GM12873 (cell line): Measurements from ENCODE around the gene ZFP90.
A peak's percentile ranks its signal among the peaks of the same experiment; 100 is the strongest.

Source experiments
- CTCF ChIP-seq: IDR thresholded peaks from 2 replicates; pipeline ENCODE4 v1.5.1; 2012; ENCODE audit warnings: low read depth, mild to moderate bottlenecking, moderate library complexity, low read length, control low read depth; ENCODE audit not compliant: insufficient read depth; ENCODE audit errors: missing control alignments

ZFP90 gene

GRCh38 chr16:68592466-68593337, 53.6 kb downstream of the ZFP90 start:
- peak; percentile 28 for TF ChIP-seq CTCF

DNA sequence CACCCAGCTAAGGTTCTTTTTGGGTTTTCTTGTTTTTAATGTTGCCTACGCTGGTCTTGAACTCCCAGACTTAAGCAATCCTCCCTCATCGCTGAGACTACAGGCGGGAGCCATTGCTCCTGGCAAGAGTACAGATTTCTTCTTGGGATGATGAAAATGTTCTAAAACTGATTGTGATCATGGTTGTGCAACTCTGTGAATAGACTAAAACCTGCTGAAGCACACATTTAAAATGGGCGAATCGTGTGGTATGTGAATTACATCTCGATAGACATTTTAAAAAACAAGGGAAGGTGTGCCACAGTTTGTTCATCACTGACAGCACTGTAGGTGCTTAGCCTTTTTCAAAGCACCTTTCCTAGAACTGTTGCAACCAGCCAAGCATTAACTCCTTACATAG, 57.2 kb downstream of the ZFP90 start:
- TF ChIP-seq CTCF, result no peak

- TF ChIP-seq CTCF, result no peak
Observed at GRCh38 chr16:68599586-68599985, 60.5 kb downstream of the ZFP90 start.

- no peak for TF ChIP-seq CTCF
Observed at GRCh38 chr16:68605746-68606145, 66.7 kb downstream of the ZFP90 start.

DNA sequence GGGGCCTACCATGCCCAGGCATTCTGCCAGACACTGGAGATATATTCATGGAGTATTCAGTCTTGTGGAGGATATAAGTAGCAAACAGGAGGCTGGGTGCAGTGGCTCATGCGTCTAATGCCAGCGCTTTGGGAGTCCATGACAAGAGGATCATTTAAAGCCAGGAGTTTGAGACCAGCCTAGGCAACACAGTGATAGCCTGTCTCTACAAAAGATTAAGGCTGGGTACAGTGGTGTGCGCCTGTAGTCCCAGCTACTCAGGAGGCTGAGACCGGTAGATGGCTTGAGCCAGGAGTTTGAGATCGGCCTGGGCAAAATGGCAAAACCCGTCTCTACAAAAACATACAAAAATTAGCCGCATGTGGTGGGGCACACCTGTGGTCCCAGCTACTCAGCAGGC, 68.4 kb downstream of the ZFP90 start:
- no peak for TF ChIP-seq CTCF

- no peak for TF ChIP-seq CTCF
Observed at GRCh38 chr16:68608330-68608729, 69.2 kb downstream of the ZFP90 start.

DNA sequence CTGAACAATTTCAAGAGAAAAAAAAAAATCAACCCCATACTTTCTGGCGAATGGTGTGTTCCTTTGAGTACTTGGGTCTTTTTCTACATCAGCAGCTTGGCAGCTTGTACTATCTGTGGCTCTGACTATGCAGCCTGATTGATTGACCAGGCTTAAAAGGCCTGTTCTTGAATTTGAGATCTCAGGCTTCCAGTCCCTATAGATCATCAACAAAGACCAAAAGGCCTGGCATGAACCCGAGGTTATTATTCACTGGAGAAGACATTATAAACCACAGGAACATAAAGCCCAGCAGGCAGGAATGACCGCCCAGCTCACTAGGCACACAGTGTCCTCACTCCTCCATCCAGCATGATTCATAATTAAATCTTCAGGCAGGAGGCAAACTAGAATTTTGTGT, 73.9 kb downstream of the ZFP90 start:
- no peak for TF ChIP-seq CTCF
